GM12878 (cell line): ENCODE measurements around the gene RAPH1. TPM values are rescaled to one million over a fixed set of nuclear protein-coding genes. Genes with fewer than 3 reads are reported as not detected.

ENCODE experiments used
- ATAC-seq: fragments of 200-7000 bp; cut with Tn5 transposase; 3 replicates; pipeline ENCODE4 v1.9.1; 2020; ENCODE audit warnings: mild to moderate bottlenecking, moderate library complexity
- BruUV-seq: library from RNA; stranded (reverse); fragments of 400-500 nt; replicated peaks from 2 replicates; lab custom pipeline; 2021; lab: Mats Ljungman, UMichigan
- CTCF ChIA-PET: fragments of 300-600 bp; sonication (Branson Sonifier 250); formaldehyde crosslinking; extraction: SDS; loops from one replicate; lab custom pipeline; 2021; ENCODE audit warnings: inconsistent platforms; lab: Yijun Ruan, JAX
- POLR2A ChIA-PET: fragments of 350-600 bp; formaldehyde crosslinking; extraction: SDS; loops from one replicate; lab custom pipeline; 2021; ENCODE audit warnings: inconsistent platforms; lab: Charles Lee
- RAD21 ChIA-PET: fragments of 300-600 bp; sonication (Branson Sonifier 250); formaldehyde crosslinking; loops from one replicate; lab custom pipeline; 2023; ENCODE audit warnings: antibody characterized with exemption; ENCODE audit not compliant: unreplicated experiment; lab: Charles Lee
- SMC1A ChIA-PET: fragments of 300-600 bp; sonication (Branson Sonifier 250); formaldehyde crosslinking; loops from one replicate; lab custom pipeline; 2023; ENCODE audit not compliant: unreplicated experiment, uncharacterized antibody; lab: Charles Lee
- DNase-seq: peaks from one replicate; pipeline ENCODE4 v3.0.0-alpha.2; 2011; ENCODE audit warnings: low read depth, low spot score
- FAIRE-seq: peaks from 3 replicates; lab custom pipeline; 2011; peaks lifted over from hg19 to GRCh38; lab: Jason Lieb, UNC
- H2AFZ ChIP-seq: 2 replicates; pipeline ENCODE4 v1.6.0; 2011; ENCODE audit warnings: low read depth, low read length, control low read depth; ENCODE audit not compliant: control insufficient read depth
- H3K27ac ChIP-seq: 2 replicates; pipeline ENCODE4 v1.5.1; 2011; ENCODE audit warnings: control low read depth; ENCODE audit not compliant: control insufficient read depth, insufficient read depth
- H3K27me3 ChIP-seq, 2 experiments: replicated peaks in 1 of 2; 2 replicates each; pipeline versions ENCODE4 v1.6.0 to v1.6.1; 2011; ENCODE audit warnings: low read length in 1 of 2; ENCODE audit not compliant: control insufficient read depth in 2 of 2, insufficient read depth in 2 of 2
- H3K36me3 ChIP-seq, 2 experiments: 2 replicates each; pipeline ENCODE4 v1.5.1; 2011; ENCODE audit warnings: low read length in 1 of 2; ENCODE audit not compliant: control insufficient read depth in 2 of 2, insufficient read depth in 2 of 2
- H3K4me1 ChIP-seq: 2 replicates; pipeline ENCODE4 v1.6.1; 2011; ENCODE audit warnings: mild to moderate bottlenecking, low read length, moderate library complexity, mixed read lengths; ENCODE audit not compliant: control insufficient read depth, insufficient read depth
- H3K4me2 ChIP-seq: 2 replicates; pipeline ENCODE4 v1.6.0; 2011; ENCODE audit warnings: control low read depth; ENCODE audit not compliant: control insufficient read depth, insufficient read depth
- H3K4me3 ChIP-seq: fragments of 200-600 bp; sonication (generic); 2 replicates; pipeline ENCODE4 v1.5.1; 2016
- H3K79me2 ChIP-seq: 2 replicates; pipeline ENCODE4 v1.6.0; 2011; ENCODE audit warnings: low read length; ENCODE audit not compliant: control insufficient read depth, insufficient read depth
- H3K9ac ChIP-seq: 2 replicates; pipeline ENCODE4 v1.8.0; 2011; ENCODE audit warnings: low read length, control low read depth, mixed read lengths; ENCODE audit not compliant: control insufficient read depth, insufficient read depth
- H3K9me3 ChIP-seq: replicated peaks from 3 replicates; pipeline ENCODE4 v1.5.1; 2011; ENCODE audit warnings: mild to moderate bottlenecking, low read length; ENCODE audit not compliant: control insufficient read depth, insufficient read depth
- H4K20me1 ChIP-seq: 2 replicates; pipeline ENCODE4 v1.6.0; 2011; ENCODE audit not compliant: control insufficient read depth, insufficient read depth
- CREM ChIP-seq: IDR thresholded peaks from 2 replicates; pipeline ENCODE4 v1.6.1; 2014; ENCODE audit warnings: antibody characterized with exemption, low read depth
- DPF2 ChIP-seq: fragments of 450-650 bp; IDR thresholded peaks from 2 replicates; pipeline ENCODE4 v1.6.1; 2017; ENCODE audit warnings: mild to moderate bottlenecking
- FOS ChIP-seq: IDR thresholded peaks from 3 replicates; pipeline ENCODE4 v1.6.1; 2011; ENCODE audit warnings: borderline replicate concordance; ENCODE audit not compliant: insufficient read length; ENCODE audit errors: extremely low read depth
- JUNB ChIP-seq: IDR thresholded peaks from 2 replicates; pipeline ENCODE4 v1.6.1; 2016; ENCODE audit warnings: antibody characterized with exemption, mild to moderate bottlenecking
- NR2C2 ChIP-seq: IDR thresholded peaks from 2 replicates; pipeline ENCODE4 v1.6.1; 2011; ENCODE audit warnings: borderline replicate concordance, low read depth; ENCODE audit not compliant: control insufficient read depth, insufficient read length
- PML ChIP-seq: IDR thresholded peaks from 2 replicates; pipeline ENCODE4 v1.6.1; 2012; ENCODE audit warnings: low read length, inconsistent platforms
- POLR2A ChIP-seq: IDR thresholded peaks from 2 replicates; pipeline ENCODE4 v1.6.1; 2011; ENCODE audit warnings: low read depth, mild to moderate bottlenecking, low read length
- SPI1 ChIP-seq: IDR thresholded peaks from 2 replicates; pipeline ENCODE4 v1.6.1; 2011; ENCODE audit warnings: low read depth, mild to moderate bottlenecking, low read length, moderate library complexity, borderline replicate concordance; ENCODE audit not compliant: insufficient read depth
- STAT3 ChIP-seq: IDR thresholded peaks from 2 replicates; pipeline ENCODE4 v1.6.1; 2011; ENCODE audit warnings: low read depth, low read length, improper control_type of control experiment
- ZNF217 ChIP-seq: fragments of 450-650 bp; IDR thresholded peaks from 2 replicates; pipeline ENCODE4 v1.6.1; 2017; ENCODE audit warnings: antibody characterized with exemption, mild to moderate bottlenecking
- WGBS: methylation state at CpG from one replicate; pipeline ENCODE4 v1.1.6; 2016; ENCODE audit warnings: low lambda C conversion rate; ENCODE audit not compliant: insufficient replicate concordance, insufficient coverage; ENCODE audit errors: missing lambda C conversion rate; 5-methylcytosine and 5-hydroxymethylcytosine counted together
- in situ Hi-C: fragments of 300-500 bp; cut with MboI; formaldehyde crosslinking; loops from 9 replicates; pipeline ENCODE4 v1.14.3; 2018; ENCODE audit warnings: mixed read lengths
- intact Hi-C: fragments of 100-400 bp; cut with micrococcal nuclease; formaldehyde crosslinking; loops from one replicate; pipeline ENCODE4 v1.14.2; 2022; ENCODE audit not compliant: unreplicated experiment
- polyA plus RNA-seq, 11 experiments: library from polyadenylated mRNA; depleted of rRNA in 4 of 11; unstranded in 6 of 11; stranded (reverse) in 5 of 11; fragments of >200 nt; fragmentation: Nextera tagmentation in 4 of 11; fragmentation: Illumina TruSeq in 1 of 11; extraction: Ambion mirVana in 4 of 11; extraction: Trizol in 1 of 11; gene quantifications; 1 replicate in 1 of 11; 2 replicates in 10 of 11; pipeline versions ENCODE4 v1.2.1 to v1.2.3, GENCODE V29; 2011 to 2016; ENCODE audit warnings: inconsistent platforms in 2 of 11, missing spikeins in 2 of 11, low read depth in 1 of 11
- total RNA-seq, 4 experiments: library from RNA; depleted of rRNA in 3 of 4; stranded (reverse); fragments of >200 nt in 3 of 4; fragmentation: Illumina TruSeq in 1 of 4; extraction: Trizol in 1 of 4; gene quantifications; 2 replicates each; pipeline versions ENCODE4 v1.2.1 to v1.2.3, GENCODE V29; 2013 to 2021
- TF ChIP-seq, protein P1 (sequence below): fragments of 150-350 bp; IDR thresholded peaks from 2 replicates; pipeline ENCODE4 v1.6.1; 2016; ENCODE audit warnings: low read depth, low read length

Gene RAPH1
- total and polyA plus RNA-seq, 10 of the 15 experiments (the other 5 are each of a cell fraction or from before 2014, with no cell fraction given): 0.09 to 0.90 (median 0.21) TPM; not detected in 7

DNA sequence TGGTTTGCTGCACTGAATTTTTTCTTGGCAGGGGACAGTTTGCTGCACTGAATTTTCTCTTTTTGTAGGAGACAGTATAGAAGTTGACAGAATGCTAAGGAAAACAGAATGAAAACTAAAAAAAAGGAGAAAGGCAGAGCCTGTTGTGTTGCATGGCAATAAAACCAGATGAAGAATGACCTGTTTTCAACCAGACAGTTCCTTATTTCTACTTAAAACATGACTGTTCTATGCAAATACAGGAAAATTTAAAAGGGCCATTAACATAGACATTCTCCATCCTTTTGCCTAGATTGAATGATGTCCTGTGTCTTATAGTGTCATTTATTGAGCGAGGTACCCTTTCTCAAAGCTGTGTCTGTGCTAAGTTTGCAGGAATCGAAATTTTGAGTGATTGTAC, 173.6 kb downstream of the RAPH1 start:
- in situ Hi-C loops: no loop called here
- H3K79me2 ChIP-seq: peaks cover 2% of the 10 kb centered on the region
- POLR2A ChIA-PET: no interaction called here
- no TSS peak for BruUV-seq
- ATAC-seq (no peak; the same call in 2 of the 3 replicates), DNase-seq (no peak), FAIRE-seq (no peak)
- intact Hi-C loops: no loop called here
- H3K9me3 ChIP-seq: no peaks in the 10 kb centered on the region
- H3K36me3 ChIP-seq: no peaks in the 10 kb centered on the region; a peak in 1 of 4 replicates
- TF ChIP-seq, protein P1, sequence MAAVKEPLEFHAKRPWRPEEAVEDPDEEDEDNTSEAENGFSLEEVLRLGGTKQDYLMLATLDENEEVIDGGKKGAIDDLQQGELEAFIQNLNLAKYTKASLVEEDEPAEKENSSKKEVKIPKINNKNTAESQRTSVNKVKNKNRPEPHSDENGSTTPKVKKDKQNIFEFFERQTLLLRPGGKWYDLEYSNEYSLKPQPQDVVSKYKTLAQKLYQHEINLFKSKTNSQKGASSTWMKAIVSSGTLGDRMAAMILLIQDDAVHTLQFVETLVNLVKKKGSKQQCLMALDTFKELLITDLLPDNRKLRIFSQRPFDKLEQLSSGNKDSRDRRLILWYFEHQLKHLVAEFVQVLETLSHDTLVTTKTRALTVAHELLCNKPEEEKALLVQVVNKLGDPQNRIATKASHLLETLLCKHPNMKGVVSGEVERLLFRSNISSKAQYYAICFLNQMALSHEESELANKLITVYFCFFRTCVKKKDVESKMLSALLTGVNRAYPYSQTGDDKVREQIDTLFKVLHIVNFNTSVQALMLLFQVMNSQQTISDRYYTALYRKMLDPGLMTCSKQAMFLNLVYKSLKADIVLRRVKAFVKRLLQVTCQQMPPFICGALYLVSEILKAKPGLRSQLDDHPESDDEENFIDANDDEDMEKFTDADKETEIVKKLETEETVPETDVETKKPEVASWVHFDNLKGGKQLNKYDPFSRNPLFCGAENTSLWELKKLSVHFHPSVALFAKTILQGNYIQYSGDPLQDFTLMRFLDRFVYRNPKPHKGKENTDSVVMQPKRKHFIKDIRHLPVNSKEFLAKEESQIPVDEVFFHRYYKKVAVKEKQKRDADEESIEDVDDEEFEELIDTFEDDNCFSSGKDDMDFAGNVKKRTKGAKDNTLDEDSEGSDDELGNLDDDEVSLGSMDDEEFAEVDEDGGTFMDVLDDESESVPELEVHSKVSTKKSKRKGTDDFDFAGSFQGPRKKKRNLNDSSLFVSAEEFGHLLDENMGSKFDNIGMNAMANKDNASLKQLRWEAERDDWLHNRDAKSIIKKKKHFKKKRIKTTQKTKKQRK: no peak
- 0 out of 2 replicates have a peak, but pooled peaks have one; percentile 20 for TF ChIP-seq SPI1
- H4K20me1 ChIP-seq: no peaks in the 10 kb centered on the region
- no peak overlapping the region for H3K4me2 ChIP-seq
- H3K27me3 ChIP-seq: no peaks in the 10 kb centered on the region
- 78% methylated on average over 2 of the region's 2 CpGs for WGBS
- no peak overlapping the region for H3K27ac ChIP-seq
- no peak overlapping the region for H3K9ac ChIP-seq
- no peak overlapping the region for H3K4me3 ChIP-seq
- SMC1A ChIA-PET: no interaction called here
- no peaks in the 10 kb centered on the region for H3K4me1 ChIP-seq
- CTCF ChIA-PET: no interaction called here
- no peak overlapping the region for H2AFZ ChIP-seq
- RAD21 ChIA-PET: no interaction called here

DNA sequence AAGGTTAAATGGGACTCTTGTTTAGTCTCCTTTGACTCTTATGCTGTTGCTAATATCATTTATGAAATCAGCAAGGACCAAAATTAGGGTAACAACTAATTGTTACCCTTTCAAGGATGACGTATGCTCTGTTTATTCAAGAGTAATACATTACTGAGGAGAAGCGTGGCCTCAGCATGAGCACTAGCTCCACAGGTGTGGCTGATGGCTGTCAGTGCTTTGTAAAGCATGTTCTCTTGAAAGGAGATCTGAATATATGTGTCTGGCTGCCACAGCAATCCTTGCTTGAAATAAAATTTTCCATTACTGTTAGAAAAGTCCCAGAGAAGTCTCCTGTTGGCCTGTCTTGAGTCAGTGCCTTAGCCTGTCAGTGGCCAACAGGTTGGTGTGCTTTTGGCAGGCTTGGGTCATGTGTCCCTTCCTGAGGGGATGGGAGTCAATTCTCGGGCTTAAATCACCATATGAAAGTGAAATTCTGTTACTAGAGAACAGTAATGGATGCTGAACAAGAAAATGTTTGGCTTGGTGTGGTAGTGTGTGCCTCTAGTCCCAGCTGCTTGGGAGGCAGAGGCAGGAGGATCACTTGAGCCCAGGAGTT, 174.2 kb downstream of the RAPH1 start:
- H3K79me2 ChIP-seq: peaks cover 2% of the 10 kb centered on the region
- no peaks in the 10 kb centered on the region for H3K27me3 ChIP-seq
- no peak overlapping the region for H3K27ac ChIP-seq
- DNase-seq: no peak
- no peak overlapping the region for H2AFZ ChIP-seq
- CTCF ChIA-PET: no interaction called here
- intact Hi-C loops: no loop called here
- no peak overlapping the region for H3K9ac ChIP-seq
- no TSS peak for BruUV-seq
- 80% methylated on average over 3 of the region's 3 CpGs for WGBS
- no peak overlapping the region for H3K4me3 ChIP-seq
- SMC1A ChIA-PET: no interaction called here
- FAIRE-seq: no peak
- in situ Hi-C loops: no loop called here
- H3K9me3 ChIP-seq: no peaks in the 10 kb centered on the region
- no peaks in the 10 kb centered on the region for H3K4me1 ChIP-seq
- H3K4me2 ChIP-seq: no peak overlapping the region
- RAD21 ChIA-PET: no interaction called here
- peak; percentile 69 for ATAC-seq
- H3K36me3 ChIP-seq: no peaks in the 10 kb centered on the region; a peak in 1 of 4 replicates
- POLR2A ChIA-PET: no interaction called here
- H4K20me1 ChIP-seq: no peaks in the 10 kb centered on the region
- TF ChIP-seq ZNF217 (no peak), NR2C2 (no peak), JUNB (no peak), CREM (no peak), STAT3 (no peak), PML (no peak), POLR2A (no peak), FOS (no peak), DPF2 (no peak)
- TF ChIP-seq, protein P1: no peak
